Cardiac muscle cell (in vitro differentiated cells and primary cell): ENCODE measurements around the gene CYSTM1. TPM values are rescaled to one million over a fixed set of nuclear protein-coding genes. Genes with fewer than 3 reads are reported as not detected.

Experiments used
- DNase-seq, 2 donors: peaks; one replicate each; pipeline versions ENCODE4 v3.0.0 to v3.0.0-alpha.2; 2010 to 2017; ENCODE audit warnings: low read depth in 1 of 2, low spot score in 1 of 2
- H3K27ac ChIP-seq: fragments of 200-600 bp; sonication (generic); 2 replicates; pipeline ENCODE4 v1.5.1; 2016
- H3K27me3 ChIP-seq: fragments of 200-600 bp; sonication (generic); 2 replicates; pipeline ENCODE4 v1.6.0; 2016; ENCODE audit warnings: control low read depth
- H3K36me3 ChIP-seq: fragments of 200-600 bp; sonication (generic); 2 replicates; pipeline ENCODE4 v1.5.1; 2016; ENCODE audit warnings: control low read depth
- H3K4me1 ChIP-seq: fragments of 200-600 bp; sonication (generic); 2 replicates; pipeline ENCODE4 v1.8.1; 2017; ENCODE audit warnings: low read depth, mild to moderate bottlenecking, mixed run types
- H3K4me3 ChIP-seq: fragments of 200-600 bp; sonication (generic); 2 replicates; pipeline ENCODE4 v1.5.1; 2016; ENCODE audit warnings: mild to moderate bottlenecking
- H3K9me3 ChIP-seq: fragments of 200-600 bp; sonication (generic); 2 replicates; pipeline ENCODE4 v1.5.1; 2017; ENCODE audit warnings: low read depth, mild to moderate bottlenecking, control low read depth
- CTCF ChIP-seq: IDR thresholded peaks from 2 replicates; pipeline ENCODE4 v1.5.1; 2012; ENCODE audit warnings: low read depth, mild to moderate bottlenecking, low read length
- polyA plus RNA-seq: library from polyadenylated mRNA; unstranded; fragments of >200 nt; fragmentation: Nextera tagmentation; extraction: Ambion mirVana; gene quantifications from 2 replicates; pipeline ENCODE4 v1.2.1, GENCODE V29; 2016
- total RNA-seq: library from RNA; depleted of rRNA; stranded (reverse); fragments of >200 nt; gene quantifications from 2 replicates; pipeline ENCODE4 v1.2.3, GENCODE V29; 2016

CYSTM1 gene
- total and polyA plus RNA-seq, 2 experiments from 2014 or later, result 31.8 to 83.7 TPM

- peaks cover 24% of the 10 kb centered on the region for H3K4me1 ChIP-seq
- DNase-seq, result peak in 1 of 2 donors; percentile 38
- H3K4me3 ChIP-seq, result no peak overlapping the region
- H3K27ac ChIP-seq, result no peak overlapping the region
- peaks cover 10% of the 10 kb centered on the region for H3K36me3 ChIP-seq
- TF ChIP-seq CTCF, result no peak
- no peaks in the 10 kb centered on the region for H3K27me3 ChIP-seq
- no peaks in the 10 kb centered on the region for H3K9me3 ChIP-seq
Measured at GRCh38 chr5:140245341-140245740, 70.4 kb downstream of the CYSTM1 start.

GRCh38 chr5:140245926-140246325, 70.9 kb downstream of the CYSTM1 start:
- TF ChIP-seq CTCF, result no peak
- H3K9me3 ChIP-seq, result no peaks in the 10 kb centered on the region
- no peak overlapping the region for H3K27ac ChIP-seq
- H3K36me3 ChIP-seq, result peaks cover 10% of the 10 kb centered on the region
- DNase-seq, result no peak
- no peaks in the 10 kb centered on the region for H3K27me3 ChIP-seq
- peaks cover 20% of the 10 kb centered on the region for H3K4me1 ChIP-seq
- no peak overlapping the region for H3K4me3 ChIP-seq

GRCh38 chr5:140246378-140247122, 71.6 kb downstream of the CYSTM1 start:
- no peak overlapping the region for H3K27ac ChIP-seq
- H3K27me3 ChIP-seq, result no peaks in the 10 kb centered on the region
- H3K4me1 ChIP-seq, result peaks cover 16% of the 10 kb centered on the region
- DNase-seq, result peak in 1 of 2 donors; percentile 74
- TF ChIP-seq CTCF, result no peak
- no peak overlapping the region for H3K4me3 ChIP-seq
- peaks cover 10% of the 10 kb centered on the region for H3K36me3 ChIP-seq
- H3K9me3 ChIP-seq, result no peaks in the 10 kb centered on the region

- no peak overlapping the region for H3K4me3 ChIP-seq
- DNase-seq, result no peak
- peaks cover 3% of the 10 kb centered on the region for H3K4me1 ChIP-seq
- no peaks in the 10 kb centered on the region for H3K9me3 ChIP-seq
- peaks cover 10% of the 10 kb centered on the region for H3K36me3 ChIP-seq
- no peak overlapping the region for H3K27ac ChIP-seq
- no peak for TF ChIP-seq CTCF
- H3K27me3 ChIP-seq, result no peaks in the 10 kb centered on the region
Measured at GRCh38 chr5:140248414-140248813, 73.4 kb downstream of the CYSTM1 start.

GRCh38 chr5:140249536-140249935, 74.5 kb downstream of the CYSTM1 start:
- Histone ChIP-seq H3K36me3 (peaks cover 10% of the 10 kb centered on the region), H3K4me3 (no peak overlapping the region), H3K9me3 (no peaks in the 10 kb centered on the region), H3K4me1 (peaks cover 3% of the 10 kb centered on the region), H3K27me3 (no peaks in the 10 kb centered on the region), H3K27ac (no peak overlapping the region)
- TF ChIP-seq CTCF, result no peak
- DNase-seq, result no peak
